GM18870 (cell line): ENCODE data around the gene STAT1.
A peak's percentile ranks its signal among the peaks of the same experiment; 100 is the strongest.

Source experiments
- ATAC-seq: cut with Tn5 transposase; IDR thresholded peaks from one replicate; pipeline ENCODE4 v1.9.1; 2021; ENCODE audit warnings: moderate library complexity; ENCODE audit not compliant: unreplicated experiment

STAT1 gene

DNA sequence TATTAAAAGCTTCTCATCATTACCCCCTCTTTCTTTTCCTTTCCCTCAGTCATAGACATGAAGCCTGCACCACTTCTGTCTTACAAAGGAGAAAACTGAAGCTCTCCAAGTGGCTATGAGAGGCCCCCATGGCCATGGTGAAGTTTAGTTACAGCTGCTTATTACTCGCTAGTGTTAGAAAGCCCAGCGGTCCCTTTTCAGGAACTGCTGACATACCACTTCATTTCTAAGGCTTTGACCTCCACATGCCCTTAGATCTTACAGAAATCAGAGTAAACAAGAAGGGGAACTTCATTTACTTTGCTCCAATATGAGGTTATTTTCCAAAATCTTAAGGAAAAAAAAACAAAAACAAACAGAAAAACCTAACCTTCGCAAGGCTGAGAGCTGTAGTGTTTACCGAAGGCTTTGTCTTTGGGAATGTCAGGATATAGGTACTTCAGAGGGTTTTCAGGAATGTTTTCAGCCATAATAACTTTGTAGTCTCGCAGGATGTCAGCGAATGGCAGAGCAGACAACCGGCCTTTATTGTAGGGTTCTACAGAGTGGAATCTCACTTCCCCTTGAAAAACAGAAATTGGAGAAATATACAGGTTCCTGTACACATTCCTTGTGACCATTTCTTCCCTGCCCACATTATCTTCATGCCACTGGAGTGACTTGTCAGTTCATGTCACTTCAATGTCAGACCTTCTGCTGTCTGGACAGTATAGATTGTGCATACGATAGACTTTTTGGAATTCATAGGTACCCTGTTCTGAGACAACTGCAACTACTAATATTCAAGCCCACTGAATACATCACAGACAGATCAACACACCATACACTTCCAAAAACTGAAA lies 18.8 kb upstream of the STAT1 start:
- no peak for ATAC-seq

DNA sequence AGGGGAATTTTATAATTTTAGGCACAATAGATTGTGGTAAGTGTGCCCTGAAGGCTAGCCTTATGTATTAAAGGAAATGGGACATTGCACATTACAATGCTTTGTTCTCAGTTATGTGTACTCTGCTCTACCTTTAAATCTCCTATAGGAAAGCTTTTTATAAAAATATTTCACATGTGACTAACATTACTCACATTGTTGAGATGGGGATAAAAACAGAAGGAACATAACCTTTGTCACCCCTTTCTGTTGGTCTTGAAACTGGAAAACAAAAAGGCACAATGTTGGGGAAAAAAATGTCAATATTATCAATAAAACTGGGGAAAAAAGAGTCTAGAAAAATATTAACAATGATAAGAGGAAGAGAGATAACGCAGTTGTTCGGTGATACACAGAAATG lies 17.3 kb upstream of the STAT1 start:
- ATAC-seq: no peak

DNA sequence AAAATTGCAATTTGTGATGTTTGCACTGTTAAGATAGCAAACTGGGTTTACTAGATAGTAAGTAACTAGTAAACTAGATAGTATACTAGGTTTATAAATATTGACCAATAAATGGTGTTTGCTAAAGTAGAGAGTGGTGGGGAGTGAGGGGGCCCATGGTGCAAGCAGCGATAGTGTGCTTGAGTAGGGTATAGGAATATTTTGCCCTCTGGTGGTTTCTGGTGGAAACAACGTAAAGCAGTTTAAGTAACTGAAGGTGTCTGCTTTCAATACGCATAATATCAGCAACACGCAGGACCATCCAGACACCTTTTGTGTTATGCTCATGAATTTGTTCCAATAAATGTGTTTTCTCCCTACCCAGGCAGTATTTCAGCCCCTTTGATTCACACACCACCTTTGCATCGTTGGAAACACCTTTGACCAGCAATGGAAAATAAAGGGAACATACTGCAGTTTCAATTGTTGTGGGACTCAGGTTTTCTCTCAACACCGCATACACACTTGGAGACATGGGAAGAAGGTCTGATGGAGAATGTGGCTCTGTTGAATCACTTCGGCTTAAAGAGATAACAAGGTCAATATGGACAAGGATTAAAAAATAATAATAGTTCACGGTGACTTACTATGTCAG lies 16.7 kb upstream of the STAT1 start:
- peak; percentile 94 for ATAC-seq

DNA sequence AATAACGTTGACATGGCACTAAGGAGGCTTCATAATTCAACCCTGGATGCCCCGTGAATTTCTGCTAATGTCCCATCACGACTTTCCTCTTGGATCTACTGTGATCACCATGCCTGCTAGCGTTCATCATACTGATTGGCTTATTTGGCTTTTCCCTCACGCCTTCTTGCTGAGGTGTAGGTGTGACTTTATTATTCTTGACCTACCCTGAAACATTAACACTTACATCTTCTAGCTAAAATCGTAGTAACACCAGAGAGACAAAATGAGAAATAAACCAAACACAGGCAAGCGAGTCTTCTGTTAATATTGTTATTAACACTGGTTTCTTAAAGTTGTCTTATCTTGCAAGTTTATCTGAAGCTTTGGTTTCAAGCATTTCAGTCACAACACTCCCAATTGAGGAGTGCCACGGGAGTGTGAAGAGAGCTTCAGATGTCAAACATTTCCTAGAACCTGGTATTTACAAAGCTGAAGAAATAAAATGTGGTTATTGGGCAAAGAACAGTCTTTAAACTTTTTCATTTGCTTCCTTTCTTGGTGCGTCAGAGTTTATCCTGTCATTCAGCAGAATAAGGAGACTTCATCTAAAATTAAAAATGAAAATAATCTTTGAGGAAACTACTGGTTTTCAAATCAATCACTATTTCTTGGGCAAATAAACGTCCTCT lies 15.4 kb upstream of the STAT1 start:
- ATAC-seq: no peak

DNA sequence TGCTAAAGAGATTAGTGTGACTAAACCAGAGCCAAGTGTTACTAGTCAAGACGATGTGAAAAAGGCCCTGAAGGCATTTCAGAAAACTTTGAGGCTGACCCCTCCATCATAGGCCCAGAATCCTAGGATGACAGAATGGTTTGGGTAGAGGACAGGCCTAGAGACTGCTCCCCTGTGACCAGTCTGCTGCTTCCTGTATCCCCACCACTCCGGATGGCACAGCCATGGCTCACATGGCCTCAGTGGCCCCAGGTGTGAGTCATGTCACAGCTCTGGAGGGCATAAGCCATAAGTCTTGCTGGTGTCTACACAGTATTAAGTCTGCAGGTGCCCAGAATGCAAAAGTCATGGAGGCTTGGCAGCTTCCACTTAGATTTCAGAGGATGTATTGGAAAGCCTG lies 12.4 kb upstream of the STAT1 start:
- ATAC-seq: no peak

DNA sequence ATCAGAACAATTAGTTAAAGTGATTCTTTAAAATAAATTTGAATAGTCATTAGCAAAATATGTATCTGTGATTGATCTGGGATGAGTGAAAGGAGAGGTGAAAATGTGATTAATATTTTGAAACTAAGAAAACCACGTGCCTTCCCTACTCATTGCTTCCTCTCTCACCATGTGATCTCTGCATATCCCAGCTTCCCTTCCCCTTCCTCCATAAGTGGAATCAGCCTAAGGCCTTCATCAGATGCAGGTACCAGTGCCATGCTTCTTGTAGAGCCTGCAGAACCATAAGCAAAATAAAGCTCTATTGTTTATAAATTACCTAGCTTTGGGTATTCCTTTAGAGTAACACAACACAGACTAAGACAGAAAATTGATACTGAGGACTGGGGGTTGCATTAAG lies 11.2 kb upstream of the STAT1 start:
- ATAC-seq: no peak

DNA sequence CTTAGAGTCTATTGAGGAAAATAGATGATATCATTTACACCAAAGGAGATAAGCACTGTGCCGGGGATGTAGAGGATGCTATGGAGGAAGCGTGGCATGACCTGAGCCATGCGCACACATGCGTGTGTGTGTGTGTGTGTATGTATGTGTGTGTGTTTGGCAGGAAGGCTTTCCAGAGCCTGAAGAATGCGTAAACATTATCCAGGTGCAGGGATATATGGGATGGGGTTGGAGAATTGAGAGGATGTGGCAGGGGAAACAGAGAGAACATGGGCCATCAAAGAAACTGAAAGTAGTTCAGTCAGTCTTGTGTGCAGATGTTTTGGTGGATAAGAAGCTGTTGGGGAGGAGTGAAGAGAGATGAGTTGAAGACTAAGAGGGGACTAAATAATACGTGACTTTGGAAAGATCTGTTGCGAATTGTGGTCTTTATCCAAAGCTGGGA lies 9.3 kb upstream of the STAT1 start:
- ATAC-seq: no peak

DNA sequence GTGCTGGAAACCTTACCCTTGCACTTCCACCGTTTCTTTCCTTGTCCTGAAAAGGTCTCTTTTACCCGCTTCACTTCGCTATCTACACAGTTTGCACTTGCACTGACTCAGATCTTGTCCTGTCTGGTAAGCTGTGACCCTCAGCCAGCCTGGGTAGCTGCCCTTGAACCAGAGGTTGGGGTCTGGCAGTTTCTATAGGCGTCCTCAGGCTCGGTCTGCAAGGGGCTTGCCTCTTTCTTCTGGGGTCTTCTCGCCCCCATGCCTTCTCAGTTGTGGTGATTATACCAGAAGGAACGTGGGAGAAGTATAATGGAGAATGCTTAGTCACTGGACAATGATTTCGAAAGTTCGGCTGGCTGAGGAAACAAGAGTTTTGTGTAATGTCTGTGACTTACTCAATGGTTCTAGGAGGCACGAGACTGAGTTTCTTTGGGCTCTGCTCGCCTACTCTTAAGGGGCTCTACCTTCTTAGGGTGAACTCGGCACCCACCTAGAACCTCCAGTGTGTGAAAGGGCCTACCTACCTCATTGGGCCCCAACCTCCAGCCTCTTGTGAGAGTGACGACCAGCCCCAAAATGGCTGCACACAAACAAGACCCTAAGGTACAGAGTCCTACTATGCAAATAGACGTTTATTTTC lies 6.9 kb upstream of the STAT1 start:
- peak; percentile 14 for ATAC-seq

DNA sequence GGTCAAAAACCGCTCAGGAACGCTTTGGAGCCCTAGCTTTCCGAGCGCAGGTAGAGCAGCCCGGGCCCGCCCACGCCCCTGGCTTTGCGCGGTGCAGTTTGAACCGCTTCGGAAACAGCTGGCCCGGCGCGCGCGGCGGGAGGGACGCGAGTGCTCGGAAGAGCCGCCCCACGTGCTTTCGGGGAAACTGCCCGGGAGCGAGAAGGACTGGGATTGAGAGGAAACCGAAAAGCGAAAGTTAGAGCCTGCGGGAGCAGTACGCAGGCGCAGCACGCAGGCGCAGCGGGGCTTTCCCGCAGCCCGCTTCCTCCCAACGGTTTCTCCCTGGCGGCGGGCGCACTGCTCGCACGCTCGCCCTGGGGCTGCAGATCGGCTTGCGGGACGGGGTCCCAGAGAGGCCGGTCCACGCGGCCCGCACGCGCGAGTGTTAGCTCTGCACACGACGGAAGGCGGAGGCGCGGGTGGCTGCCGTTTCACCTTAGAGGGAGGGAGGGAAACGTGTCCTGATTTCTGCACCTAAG lies 6.3 kb upstream of the STAT1 start:
- peak; percentile 66 for ATAC-seq

DNA sequence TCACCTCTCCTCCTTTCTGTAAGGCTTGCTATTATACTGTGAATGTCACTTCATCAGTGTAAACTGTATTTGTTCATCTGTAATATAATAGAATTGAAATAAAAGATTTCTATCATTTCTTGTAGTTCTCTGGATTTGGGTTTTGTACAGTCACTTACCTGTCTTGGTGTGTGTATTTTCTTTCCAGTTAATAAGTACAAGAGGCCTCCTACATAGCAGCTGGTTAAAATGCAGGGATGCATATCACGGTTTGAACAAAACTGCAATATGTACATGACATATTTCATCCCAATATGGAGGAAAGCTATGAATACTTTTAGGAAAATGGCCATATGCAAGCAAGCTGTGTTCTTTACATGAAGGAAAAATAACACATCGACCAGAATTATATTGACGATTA lies 5.4 kb upstream of the STAT1 start:
- no peak for ATAC-seq

DNA sequence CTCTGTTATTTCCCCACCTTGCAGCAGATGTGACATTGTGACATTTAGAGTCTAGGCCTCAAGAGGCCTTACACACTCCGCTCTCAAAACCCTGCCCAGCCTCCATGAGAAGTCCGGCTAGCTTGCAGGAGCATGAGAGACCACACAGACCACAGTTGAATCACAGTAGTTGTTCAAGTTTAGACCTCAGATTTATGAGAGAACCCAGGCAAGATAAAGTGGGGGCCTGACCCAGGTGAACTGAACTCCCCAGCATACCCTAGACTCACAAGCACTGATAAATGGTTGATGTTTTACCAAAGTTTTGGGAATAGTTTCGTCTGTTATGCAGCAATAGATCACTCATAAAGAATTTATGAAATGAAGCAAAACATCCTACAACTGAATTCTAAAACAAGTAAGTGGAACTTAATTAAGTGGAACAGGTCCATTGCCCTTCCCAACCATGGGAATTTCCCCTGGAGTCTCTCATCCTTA lies 4.7 kb upstream of the STAT1 start:
- no peak for ATAC-seq

DNA sequence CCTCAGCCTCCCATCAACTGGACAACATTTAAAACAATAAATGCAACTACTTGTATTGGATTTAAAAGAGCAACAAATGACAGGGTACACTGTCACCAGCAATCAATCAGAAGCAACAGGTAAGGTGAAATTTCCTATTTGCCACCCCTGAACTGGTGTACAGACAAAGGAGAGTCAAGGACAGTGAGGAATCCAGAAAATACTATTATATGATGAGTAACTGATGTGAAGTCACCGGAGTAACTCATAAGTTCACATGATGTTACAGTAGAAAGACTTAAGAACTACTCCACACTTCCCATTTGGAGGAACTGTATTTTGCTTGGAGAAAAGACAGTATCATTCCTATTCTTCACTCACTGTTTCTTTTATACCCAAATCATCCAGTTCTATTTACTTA lies 4.1 kb upstream of the STAT1 start:
- ATAC-seq: no peak

DNA sequence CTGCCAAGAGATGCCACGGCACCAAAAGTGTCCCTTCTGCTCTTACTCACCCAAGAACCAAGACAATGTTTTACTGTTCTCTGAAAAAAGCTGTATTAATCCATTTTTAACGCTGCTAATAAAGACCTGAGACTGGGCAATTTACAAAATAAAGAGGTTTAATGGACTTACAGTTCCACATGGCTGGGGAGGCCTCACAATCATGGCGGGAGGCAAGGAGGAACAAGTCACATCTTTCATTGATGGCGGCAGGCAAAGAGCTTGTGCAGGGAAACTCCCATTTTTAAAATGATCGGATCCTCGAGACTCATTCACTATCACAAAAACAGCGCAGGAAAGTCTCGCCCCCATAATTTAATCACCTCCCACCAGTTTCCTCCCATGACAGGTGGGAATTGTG lies 1.9 kb upstream of the STAT1 start:
- ATAC-seq: no peak

DNA sequence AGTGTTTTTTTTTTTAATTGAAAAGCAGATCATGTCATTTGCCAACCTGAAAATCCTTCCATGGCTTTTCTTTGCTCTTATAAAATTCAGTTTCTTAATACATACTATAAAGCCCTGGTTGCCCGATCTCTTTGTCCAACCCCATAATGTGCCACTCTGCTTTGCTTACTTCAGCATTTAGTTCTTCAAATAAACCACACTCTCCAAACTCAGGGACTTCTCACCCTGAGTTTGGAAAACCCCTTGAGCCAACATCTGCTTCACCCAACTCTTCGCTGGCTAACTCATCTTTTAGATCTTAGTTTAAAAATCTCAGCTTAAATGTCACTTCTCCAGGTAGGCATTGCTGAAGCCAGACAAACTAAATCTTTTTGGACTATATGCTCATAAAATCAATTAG lies 1.3 kb upstream of the STAT1 start:
- no peak for ATAC-seq

DNA sequence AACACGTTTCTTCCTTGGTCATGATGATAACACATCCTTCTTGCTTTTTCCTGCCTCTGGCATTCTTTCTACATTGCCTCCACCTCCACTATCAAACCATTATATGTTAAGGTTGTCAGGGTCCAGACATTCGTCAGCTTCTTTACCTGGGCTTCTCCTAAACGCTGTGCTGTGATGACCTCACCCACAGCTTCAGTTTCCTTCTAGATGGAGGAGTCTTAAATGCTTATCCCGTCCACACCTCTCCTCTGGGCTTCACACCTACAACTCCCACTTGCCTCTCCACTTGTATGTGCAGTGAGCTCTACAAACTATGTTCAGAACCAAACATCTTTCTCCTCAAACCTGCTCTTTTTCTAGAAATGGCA lies 666 bp upstream of the STAT1 start:
- ATAC-seq: peak; percentile 1

DNA sequence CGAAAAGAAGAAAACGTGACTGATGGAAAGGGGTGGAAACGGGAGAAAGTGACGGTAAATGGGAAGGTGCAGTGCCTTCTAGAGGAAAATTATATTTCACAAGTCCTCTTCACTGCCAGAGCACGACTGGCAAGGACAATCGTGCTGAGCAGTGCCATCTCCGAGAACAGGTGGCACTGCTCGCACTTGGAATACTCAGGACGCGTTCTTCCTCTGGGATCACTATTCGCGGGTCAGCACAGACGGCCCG lies 364 bp downstream of the STAT1 start:
- ATAC-seq: no peak

DNA sequence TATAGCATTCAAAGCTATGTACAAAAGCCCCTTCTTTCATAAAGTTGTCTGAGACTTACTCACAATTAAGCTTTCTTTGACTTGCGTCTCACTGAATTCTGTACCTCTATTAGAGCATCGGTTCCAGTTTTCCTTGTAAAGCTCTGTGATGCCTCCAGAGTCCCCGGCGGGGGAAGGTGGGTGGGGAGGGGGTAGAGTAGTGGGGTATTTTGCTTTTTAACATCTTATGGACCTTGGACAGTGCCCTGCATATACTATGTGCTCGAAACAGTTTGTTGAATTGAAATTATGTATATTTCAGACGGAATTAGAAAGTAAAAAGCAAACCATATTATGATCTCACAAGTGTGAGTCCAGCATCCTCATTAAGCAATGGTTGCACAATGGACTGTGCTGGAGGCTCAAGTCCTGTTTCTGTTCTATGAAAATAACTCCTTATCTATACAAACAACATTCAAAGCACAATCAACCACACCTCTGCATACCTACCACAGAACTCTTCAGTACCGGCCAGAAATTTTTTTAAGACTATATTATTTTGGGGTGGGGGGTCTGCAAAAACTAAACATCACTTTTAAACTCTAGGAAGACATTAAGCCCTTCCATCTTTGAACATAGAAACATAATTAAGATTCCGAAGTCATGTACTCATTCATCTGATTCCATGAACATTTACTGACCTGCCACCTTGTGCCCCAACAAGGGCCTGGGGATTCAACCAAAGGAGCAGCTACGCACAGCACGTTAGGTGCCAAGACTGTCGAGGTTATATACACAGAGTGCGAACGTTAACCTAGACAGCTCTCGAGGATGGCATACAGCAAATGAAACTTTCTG lies 908 bp downstream of the STAT1 start:
- ATAC-seq: no peak

DNA sequence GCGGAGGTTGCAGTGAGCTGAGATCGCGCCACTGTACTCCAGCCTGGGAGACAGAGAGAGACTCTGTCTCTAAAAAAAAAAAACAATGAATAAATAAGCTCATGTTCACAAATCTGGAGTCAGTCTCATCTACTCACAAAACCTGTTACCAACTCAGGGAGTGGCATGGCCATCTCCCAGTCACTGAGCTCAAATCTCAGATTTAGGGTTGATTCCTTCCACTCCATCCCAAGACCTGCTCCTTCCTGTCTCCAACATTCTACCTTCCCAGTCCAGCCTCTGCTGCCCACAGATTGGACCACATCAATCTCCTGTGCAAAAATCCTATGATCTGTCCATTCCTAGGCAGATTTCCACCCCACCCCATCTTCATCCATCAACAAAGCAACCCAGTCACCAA lies 1.6 kb downstream of the STAT1 start:
- no peak for ATAC-seq

DNA sequence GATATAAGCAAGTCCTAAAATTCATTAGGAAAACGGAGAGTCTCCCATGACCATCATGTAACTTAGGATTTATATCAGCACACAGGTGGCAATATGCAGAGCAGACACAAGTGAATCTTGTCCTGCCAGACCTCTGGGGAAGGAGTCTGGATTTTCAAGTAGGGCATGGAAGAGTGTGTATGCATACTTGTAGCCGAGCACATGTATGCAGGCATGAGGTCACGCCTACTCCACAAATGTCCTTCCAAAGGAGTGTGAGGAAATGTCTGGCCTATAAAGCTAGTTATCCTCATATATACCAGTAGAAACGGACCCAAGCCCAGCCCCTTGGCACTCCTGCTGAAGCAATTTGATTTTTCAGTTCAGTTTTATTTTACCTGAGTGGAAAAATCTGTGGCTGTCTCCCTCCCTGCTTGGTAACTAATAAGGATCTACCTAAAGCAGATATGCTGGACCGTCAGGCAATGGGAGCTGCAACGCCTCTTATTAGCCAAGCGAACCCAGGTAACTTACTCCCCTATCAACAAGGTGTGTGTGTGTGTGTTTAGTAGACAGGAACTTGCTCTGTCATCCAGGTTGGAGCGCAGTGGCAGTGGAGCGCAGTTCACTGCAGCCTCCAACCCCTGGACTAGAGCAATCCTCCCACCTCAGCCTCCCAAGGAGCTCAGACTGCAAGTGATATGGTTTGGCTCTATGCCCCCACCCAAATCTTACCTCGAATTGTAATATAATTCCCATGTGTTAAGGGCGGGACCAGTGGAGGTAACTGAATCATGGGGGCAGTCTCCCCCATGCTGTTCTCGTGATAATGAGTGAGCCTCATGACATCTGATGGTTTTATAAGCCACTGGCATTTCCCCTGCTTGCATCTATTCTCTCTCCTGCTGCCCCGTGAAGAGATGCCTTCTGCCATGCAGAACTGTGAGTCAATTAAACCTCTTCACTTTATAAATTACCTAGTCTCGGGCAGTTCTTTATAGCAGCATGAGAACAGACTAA lies 2.8 kb downstream of the STAT1 start:
- no peak for ATAC-seq
